HG03280 (cell line): Measurements from ENCODE around the gene CEP112.

ENCODE experiments used
- ATAC-seq: cut with Tn5 transposase; IDR thresholded peaks from one replicate; pipeline ENCODE4 v1.9.1; 2021; ENCODE audit warnings: mild to moderate bottlenecking, moderate library complexity; ENCODE audit not compliant: unreplicated experiment

Gene CEP112

DNA sequence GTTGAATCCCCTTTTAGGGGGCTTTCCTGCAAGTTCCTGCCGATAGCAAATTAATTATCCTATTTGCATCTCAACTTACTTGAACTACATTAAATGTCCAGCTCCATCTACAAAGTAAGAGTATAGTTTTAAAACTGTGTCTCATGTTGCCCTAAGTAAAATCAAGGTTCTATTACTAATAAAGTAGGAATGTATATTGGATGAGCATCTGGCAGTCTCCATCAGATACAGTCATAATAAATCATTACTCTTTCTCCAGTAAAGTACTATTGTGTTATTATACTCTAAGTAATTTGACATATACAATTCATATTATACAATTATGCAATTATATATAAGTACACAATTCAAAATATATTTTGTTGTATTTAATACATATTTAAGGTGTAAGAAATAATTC, 249.3 kb downstream of the CEP112 start:
- no peak for ATAC-seq

DNA sequence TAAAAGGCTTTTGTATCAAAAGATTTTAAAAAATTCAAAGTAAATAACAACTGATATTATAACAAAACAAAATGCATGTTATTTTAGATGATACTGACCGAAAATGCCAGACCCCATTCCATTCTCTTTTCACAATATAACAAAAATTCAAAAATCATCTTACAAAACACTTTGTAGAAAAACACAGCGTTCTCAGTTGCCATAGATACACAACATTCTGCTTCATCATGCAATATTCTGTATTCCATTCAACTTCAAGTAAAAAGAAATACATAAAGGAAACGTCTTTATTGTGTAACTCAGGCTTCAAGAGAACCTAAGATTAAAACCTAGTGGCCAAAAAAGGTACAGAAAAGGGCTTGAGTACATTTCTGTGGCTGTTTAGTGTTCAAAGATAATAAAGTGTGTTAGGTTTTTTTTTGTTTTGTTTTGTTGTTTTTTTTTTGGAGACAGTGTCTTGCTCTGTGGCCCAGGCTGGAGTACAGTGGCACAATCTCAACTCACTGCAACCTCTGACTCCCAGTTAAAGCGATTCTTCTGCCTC, 250.5 kb downstream of the CEP112 start:
- no peak for ATAC-seq

DNA sequence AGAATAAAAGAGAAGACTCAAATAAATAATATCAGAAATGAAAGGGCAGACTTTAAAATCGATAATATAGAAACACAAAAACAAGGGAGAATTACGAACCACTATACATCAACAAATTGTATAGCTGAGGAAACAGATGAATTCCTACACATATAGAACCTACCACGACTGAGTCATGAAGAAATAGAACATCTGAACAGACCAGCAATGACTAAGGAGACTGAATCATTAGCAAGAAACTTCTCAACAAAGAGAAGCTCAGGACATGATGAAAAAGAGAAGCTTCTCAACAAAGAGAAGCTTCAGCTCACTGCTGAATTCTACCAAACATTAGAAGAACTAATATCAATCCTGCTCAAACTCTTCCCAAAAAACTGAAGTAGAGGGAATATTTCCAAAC, 255.9 kb downstream of the CEP112 start:
- ATAC-seq, result no peak

DNA sequence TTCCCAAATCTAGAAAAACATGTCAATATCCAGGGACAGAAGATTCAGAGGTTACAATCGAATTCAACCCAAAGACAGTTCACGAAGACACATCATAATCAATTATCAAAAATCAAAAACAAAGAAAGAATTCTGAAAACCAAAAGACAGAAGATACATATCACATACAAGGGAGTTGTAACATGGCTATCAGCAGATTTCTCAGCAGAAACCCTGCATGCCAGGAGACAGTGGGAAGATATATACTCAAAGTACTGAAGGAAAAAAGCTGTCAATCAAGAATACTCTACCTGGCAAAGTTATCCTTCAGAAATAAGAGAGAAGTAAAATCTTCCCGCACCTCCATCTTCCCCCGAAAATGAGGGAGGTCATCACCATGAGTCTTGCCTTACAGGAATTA, 258.6 kb downstream of the CEP112 start:
- ATAC-seq, result no peak

DNA sequence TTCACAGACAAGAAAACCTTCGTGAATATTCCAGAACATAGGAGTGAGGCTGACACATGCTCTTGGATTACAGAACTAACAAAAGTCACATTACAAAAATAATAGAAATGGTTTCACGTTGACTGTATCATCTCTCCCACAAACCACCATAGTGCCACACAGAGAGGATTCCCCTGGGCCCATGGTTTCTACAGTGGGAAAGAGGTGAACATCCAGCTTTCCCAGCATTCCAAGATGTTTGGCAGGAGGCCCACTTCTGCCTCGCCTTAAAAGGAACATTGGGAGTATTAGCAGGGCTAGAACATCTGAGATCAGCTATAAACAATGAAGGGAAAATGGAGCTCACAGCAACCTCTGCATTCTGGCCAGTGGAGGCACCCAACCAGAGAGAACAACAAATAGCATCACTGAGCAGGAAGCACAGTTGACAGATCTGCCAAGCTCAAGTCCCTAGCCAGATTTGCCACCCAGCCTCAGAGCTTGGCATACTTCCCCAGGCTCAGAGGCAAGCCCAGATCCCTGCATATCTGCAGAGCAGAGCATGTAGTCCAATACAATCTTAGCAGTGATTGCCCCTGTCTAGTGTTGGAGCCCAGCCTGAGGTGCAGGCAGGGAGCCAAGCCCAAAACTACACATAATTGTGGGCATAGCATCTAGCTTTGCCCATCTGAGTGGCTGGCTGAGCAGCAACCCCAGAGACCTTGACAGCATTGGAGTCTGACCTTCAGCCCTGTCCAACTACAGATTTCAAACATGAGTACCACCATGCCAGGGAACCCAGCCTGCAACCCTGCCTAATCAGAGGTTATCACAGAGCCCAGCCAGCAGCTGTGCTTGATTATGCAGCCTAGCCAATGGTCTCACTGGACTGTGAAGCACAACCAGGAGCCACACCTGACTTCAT, 260.4 kb downstream of the CEP112 start:
- no peak for ATAC-seq

DNA sequence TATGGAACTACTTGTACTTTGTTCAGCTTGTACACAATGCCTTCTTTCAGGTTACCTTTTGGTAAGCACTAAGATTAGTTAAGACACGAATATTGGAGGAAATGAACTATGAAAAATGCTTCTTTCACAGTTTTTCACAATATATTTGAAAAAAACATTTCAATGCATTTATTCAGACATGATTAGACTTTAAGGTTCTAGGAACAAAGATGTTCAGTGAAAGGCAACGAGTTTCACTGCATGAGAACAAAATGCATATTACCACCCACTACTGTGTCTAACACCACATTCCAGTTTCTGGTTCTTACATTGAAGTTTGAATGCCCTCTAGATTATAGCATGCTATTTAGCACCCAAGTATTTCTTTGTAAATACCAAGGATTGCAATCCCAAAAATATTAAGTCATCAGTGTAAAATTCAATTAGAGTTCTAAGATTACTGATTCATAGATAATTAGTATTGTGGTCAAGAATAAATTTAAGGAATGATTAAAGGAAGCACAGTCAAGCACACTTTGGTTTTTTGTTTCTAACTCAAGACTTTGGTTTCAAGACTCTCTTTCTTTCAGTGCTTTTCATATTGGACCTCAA, 261.7 kb downstream of the CEP112 start:
- ATAC-seq, result no peak

DNA sequence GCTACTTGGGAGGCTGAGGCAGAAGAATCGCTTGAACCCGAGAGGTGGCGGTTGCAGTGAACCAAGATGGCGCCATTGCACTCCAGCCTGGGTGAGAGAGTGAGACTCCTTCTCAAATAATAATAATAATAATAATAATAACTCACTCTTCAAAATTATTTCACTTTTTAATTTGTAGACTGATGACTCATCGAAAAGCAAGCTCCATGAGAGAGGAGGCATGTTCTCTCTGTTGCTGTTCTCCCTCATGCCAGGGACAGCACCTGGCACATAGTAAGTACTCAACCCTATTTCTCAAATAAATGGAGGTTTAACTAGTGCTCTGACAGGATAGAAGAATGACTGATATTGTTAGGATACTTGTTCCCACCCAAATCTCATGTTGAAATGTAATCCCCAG, 265.3 kb downstream of the CEP112 start:
- no peak for ATAC-seq

DNA sequence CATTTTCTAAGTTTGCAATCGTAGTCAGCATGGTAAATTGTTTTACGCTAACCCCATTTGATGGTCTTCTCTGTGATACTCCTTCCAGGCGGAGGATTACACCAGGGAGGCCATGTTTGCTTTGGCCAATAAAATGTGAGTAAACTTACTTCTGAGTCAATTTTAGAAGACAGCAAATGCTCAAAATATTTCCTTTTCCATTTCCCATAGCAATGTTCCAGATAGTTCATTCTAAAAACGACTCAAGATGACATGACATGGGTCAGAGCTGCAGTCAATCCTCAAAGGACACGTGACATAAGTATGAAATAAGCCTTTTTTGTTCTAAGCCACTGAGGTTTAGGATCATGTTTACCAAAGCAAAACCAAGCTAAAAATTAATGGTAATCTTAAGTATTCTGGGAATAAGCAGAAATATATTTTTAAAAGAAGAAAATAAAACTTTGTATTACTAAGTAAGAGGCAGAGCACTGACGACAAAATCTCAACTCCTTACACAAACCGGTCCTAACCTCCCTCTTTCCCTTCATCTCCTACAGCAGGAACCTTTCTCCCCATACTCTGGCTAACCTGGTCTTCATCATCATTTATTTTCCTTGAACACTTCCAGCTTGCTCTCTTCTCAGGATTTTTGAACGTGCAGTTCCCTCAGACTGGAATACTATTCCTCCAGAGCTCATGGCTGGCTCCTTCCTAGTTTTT, 266.2 kb downstream of the CEP112 start:
- no peak for ATAC-seq

DNA sequence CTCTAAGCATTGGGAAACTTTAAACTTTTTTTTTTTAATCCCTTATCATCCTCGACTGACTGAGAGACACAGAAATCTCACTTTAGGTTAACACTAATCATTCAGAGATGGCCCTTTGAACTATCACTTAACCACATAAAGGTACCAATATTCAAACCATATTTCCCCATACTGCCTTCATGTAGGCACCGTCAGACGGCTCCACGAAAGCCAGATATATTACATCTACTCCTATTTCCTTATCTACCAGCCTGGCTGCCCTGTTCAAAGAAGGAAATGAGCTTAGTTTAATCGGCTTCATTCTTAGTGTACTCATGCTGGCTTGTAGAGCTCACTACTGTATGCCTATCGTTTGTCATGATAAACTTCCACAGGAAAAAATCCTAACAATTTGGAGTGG, 270.9 kb downstream of the CEP112 start:
- ATAC-seq, result no peak

DNA sequence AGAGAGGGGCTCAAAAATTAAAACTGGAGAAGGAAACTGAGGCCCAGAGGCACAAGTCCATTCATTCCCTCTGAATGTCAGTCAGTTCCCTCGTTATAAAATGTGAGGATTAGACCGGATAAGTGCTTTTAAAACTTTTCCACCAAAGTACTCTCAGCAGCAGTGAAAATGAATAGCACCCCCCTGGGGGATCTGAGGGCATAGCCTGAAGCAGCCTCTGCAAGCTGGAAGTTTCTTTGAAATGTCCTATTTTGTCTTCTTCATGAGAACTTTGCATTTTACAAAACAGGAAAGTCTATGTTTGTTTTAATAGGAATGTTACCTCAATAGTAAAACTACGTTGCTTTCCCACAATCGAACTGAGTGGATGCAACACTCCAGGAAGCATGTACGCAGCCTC, 273.0 kb downstream of the CEP112 start:
- ATAC-seq, result no peak

DNA sequence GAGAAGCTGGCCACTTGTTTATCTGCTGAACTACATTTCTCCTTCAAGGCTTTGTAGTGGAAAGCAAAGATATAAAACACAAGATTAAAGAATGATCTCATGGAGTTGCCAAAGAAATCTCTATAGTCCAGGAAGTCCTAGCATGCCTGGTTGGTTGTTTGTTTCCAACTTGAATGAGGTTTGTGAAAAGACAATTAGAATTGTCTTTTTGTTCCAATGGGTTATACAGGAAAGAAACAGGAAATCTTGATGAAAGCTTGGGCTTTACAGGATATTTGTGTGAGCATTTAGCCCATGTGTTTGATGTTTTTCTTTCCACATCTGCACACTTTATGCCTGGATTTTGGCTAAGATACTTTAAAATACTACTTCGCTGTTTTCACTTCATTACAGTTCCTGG, 273.4 kb downstream of the CEP112 start:
- ATAC-seq, result no peak

DNA sequence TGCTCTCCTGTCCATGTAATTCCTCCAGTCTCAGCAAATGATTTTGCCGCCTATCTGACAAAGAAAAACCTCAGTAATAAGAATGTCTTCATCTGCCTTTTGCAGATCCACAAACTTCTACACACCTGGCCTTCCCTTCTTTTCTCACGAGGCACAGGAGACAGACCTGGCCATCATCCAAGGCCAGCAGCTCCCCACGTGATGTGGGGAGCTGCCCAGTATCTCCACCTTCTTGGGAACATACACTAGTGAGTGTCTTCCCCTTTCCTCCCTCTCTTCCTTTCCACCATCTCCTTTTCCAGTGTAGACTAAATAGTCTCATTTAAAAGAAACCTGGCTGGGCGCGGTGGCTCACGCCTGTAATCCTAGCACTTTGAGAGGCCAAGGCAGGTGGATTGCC, 274.4 kb downstream of the CEP112 start:
- no peak for ATAC-seq

DNA sequence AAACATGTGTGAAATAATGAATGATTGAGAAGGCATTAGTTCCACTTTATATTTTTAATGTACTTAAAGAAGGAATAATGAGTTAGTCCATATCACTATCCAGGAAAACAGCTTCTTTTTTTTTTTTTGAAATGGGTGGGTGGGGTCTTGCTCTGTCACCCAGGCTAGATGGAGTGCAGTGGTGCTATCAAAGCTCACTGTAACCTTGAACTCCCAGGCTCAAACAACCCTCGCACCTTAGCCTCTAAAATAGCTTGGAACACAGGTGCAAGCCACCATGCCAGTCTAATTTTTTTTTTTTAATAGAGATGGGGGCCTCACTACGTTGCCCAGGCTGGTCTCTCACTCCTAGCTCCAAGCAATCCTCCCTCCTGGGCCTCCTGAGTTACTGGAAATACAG, 275.5 kb downstream of the CEP112 start:
- ATAC-seq, result no peak

DNA sequence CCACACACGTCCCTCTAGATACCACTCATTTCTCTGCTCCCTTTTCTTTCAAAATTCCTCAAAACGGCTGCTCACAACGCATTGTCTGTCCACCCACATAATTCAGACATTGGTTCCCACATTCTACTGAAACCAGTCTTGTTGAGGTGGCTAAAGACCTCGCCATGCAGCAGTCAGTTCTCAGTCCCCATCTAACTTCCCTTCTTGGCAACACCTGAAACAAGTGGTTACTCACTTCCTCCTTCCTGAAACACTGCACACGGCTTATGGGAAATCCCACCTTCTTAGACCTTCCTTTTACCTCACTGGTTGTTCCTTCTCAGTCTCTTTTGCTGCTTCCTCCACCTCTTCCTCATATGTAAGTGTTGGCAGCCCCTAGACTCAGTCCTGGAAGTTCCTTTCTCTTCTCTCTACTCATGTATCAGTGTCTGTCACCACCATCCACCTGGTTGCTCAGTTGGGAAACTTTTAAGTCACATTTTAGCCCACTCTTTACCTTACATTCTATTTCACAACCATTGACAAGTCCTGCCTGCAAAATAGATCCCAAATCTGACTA, 277.1 kb downstream of the CEP112 start:
- ATAC-seq, result peak; percentile 92

DNA sequence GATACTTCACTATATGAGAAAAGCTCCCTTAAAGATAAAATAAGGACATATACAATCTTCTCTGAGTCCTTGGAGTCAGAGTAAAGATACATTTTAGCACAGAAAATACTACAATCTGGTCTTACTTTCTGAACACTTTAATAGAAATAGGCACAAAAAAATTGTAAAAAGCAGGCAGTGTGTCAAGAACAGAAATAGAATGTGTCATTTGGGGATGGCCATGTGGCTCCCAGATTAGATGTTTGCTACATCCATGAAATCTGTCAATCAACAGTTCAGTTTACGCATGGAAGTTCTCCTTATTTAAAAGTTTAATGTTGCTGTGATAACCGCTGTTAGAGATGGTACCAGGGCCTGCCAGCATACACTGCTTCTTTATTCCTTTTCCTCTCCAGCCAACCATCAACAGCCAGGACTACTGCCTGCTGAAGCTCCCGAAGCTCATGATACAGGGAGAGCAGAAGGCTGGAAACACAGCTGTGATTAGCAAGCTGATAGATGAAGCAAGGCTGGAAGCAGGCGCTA, 278.5 kb downstream of the CEP112 start:
- no peak for ATAC-seq

DNA sequence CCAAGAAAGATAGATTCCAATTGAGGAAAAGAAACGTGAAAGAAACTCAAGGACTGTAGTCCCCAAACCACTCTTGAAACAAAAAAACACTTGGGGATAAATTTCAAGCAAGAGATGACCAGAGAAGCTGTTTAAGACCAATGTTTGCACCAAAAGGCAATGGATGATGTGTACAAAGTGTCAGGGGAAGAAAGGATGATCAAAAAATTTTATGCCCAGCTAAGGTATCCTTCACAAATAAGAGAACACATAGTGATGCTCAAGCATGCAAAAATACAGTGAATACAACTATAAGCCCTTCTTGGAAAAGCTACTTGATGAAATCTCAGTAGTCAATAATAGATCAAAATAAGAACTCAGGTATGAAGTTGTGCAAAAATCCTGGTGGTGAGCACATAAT, 281.1 kb downstream of the CEP112 start:
- ATAC-seq, result no peak

DNA sequence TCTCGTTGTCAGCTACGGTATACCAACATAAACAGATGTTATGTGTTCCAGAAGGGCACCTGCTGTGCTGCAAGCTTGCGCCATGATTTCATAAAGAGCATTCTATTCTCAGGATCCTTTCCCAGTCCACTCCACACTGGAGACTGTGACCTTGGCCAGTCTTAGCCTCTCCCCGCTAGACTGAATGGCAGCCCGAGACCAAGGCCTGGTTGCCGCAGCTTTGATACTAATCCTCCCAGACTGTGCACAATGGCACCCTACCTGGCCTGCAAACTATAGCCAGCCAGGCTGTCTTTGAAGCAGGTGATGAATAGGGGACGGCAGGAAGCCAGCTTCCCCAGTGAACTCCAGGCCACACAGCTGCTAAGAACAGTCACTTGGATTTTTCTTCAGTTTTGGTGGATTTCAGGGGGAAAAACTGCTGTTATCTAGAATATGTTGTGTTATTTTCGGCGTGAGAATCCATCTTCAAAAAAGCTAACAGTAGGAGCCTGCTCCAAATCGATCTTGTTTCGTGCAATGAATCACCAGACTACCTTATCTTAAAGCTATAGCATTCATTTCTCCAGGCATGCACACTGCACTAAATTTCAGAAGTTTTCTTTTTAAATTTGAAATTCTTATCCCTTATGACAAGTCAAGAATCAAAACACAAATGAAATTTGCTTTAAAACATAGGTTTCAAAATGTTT, 289.0 kb downstream of the CEP112 start:
- ATAC-seq, result no peak

DNA sequence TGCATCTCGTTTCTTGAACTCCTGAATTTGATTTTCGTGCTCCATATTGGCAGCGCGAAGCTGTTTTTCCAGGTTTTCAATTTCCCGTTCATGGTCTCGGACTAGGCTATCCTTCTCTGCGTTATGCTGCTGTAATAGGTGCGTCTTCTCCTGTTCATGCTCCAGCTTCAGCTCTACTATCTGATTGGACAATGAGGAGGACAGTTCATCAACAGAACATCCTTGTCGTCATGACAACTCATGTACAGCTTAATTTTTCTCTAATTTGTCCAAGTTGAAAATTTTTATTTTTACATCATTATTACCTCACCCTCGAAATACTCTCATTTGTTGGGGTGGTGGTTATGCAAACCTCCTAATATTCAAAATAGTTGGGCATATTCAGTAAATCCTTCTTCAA, 289.8 kb downstream of the CEP112 start:
- no peak for ATAC-seq

DNA sequence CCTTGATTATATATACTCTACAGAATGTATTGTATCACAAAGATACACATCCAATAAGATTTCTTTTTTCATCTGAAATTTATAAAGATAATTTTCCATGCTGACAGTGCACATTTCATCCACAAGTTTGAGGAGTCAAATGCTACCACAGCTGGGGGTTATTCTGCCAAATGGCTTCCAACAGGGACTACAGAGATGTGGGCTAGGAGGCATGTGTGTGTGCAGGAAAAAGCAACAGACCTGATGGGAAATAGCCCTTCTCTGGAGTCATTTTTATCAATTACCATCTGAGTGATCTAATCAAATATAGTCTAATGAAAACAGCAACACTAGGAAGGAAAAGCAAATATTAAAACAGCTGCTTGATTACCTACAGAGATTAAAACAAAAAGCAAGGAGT, 290.5 kb downstream of the CEP112 start:
- ATAC-seq, result no peak

DNA sequence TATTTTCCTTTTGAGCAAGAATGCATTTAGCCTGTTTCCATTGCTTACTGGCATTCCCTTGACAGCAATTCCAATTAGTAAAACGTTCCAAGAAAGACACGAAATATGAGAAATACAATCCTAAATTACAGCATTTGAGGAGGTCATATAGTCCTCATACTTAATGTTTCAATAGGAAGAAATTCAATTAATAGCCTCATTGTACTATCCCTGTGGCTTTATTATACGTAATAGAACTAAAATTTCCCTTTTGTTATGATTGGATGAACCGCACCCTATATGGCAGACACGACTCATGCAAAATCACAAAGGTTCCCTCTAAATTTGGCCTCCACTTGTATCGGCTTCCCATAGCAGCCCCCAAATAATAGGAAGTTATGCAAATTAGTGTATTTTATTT, 291.7 kb downstream of the CEP112 start:
- no peak for ATAC-seq

DNA sequence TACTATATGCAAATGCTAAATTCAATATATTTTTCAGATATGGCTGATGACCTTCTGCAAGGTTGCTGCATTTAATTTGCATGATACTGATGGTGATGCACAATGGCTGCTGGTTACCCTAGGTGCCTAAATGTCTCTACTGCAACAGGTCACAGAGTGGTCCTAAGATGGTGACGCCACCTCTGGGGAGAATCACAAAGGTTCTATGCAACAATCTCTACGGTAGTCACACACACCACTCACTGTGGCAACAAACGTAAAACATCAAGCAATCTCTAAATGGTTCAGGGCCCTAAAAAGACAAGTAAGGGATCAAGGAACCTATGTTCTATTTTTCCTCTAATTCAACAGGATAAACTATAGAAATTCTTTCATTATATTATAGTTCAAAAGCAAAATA, 293.3 kb downstream of the CEP112 start:
- no peak for ATAC-seq
